Pancreas (tissue), 10 donors: Measurements from ENCODE around the gene TMEM62. TPM values are rescaled to one million over a fixed set of nuclear protein-coding genes. Genes with fewer than 3 reads are reported as not detected.
"Not testable (repeated sequence)": the region's sequence is repeated elsewhere in the genome, so short reads cannot be mapped to it uniquely, and the experiment has no call there.

Experiments used
- ATAC-seq, 4 donors: fragments of 200-7000 bp; cut with Tn5 transposase; one replicate each; pipeline versions ENCODE4 v1.8.0 to v1.9.1; 2020; ENCODE audit warnings: mild to moderate bottlenecking in 4 of 4, moderate library complexity in 4 of 4
- DNase-seq, 6 donors: peaks; one replicate each; pipeline ENCODE4 v3.0.0-alpha.2; 2020
- FAIRE-seq: peaks from 2 replicates; lab custom pipeline; 2012; peaks lifted over from hg19 to GRCh38; lab: Jason Lieb, UNC
- H3K27ac ChIP-seq, 4 donors: fragments of 200-600 bp; sonication (generic); 1 replicate in 3 of 4; 2 replicates in 1 of 4; pipeline versions ENCODE4 v1.5.0 to v1.8.0; 2020
- H3K27me3 ChIP-seq, 4 donors: fragments of 200-600 bp; one replicate each; pipeline ENCODE4 v1.8.0; 2021
- H3K36me3 ChIP-seq, 3 donors: fragments of 200-600 bp; sonication (generic) in 1 of 3; one replicate each; pipeline versions ENCODE4 v1.5.0 to v1.8.0; 2020 to 2021
- H3K4me1 ChIP-seq, 3 donors: fragments of 200-600 bp; one replicate each; pipeline ENCODE4 v1.8.0; 2021
- H3K4me3 ChIP-seq, 4 donors: fragments of 200-600 bp; sonication (generic) in 2 of 4; one replicate each; pipeline versions ENCODE4 v1.5.0 to v1.8.0; 2020 to 2021
- H3K9me3 ChIP-seq, 4 donors: fragments of 200-600 bp; one replicate each; pipeline ENCODE4 v1.8.0; 2021
- WGBS, 2 donors: extraction: QIAGEN DNeasy Blood & Tissue Kit; methylation state at CpG; one replicate each; pipeline ENCODE4 v1.1.7; 2013; 5-methylcytosine and 5-hydroxymethylcytosine counted together
- intact Hi-C, 3 donors: fragments of 100-400 bp; cut with DNase I; formaldehyde crosslinking; loops; one replicate each; pipeline versions ENCODE4 v1.11.1 to v1.14.2; 2022
- polyA plus RNA-seq, 2 donors: library from polyadenylated mRNA; stranded (reverse); fragments of 200-250 nt; gene quantifications; one replicate each; pipeline ENCODE4 v1.2.3, GENCODE V29; 2013
- total RNA-seq, 6 donors: library from RNA; stranded (reverse); fragmentation: NEBNext Ultra II Directional in 4 of 6; extraction: Animal tissue kit (Norgen Biotek cat#: 25700) in 4 of 6; gene quantifications; one replicate each; pipeline versions ENCODE4 v1.2.1 to v1.2.4, GENCODE V29; 2021 to 2023
- TF ChIP-seq, protein P1 (sequence below), 4 donors: fragments of 200-600 bp; sonication (generic) in 3 of 4; IDR thresholded peaks; one replicate each; pipeline versions ENCODE4 v1.5.0 to v1.8.0; 2021; ENCODE audit warnings: antibody characterized with exemption in 4 of 4
- donor health status: healthy with polysubstance abuse.
- donor health status: DM: no; HTN: no; CAD: no; lungs with moderate emphysema.
- donor health status: DM: no; HTN: no; CAD: no.
- donor health status: control.
- donor health status: control.
- donor health status: Bipolar disorder and iron deficiency.
- donor health status: DM: yes; HTN: yes; CAD: no.
- donor health status: DM: no; HTN: no; CAD: no.
- donor health status: DM: no; HTN: no; CAD: no.
- donor health status: DM: yes; HTN: yes; CAD: no.

Gene TMEM62
- total and polyA plus RNA-seq, 8 donors: 8.1 to 16.8 (median 11.5) TPM

DNA sequence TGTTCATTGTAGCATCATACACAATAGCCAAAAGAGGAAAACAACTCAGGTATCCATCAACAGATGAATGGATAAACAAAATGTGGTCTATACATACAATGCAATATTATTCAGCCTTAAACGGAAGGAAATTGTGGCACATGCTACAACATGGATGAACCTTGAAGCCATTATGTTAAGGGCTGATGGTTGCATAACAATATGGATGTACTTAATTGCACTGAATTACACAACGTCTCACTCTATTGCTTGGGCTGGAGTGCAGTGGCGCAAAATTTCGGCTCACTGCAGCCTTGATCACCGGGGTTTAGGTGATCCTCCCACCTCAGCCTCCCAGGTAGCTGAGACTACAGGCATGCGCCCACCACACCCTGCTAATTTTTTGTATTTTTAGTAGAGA is 7.0 kb upstream of the TMEM62 start:
- Histone ChIP-seq H3K36me3 (no peaks in the 10 kb centered on the region), H3K27me3 (no peaks in the 10 kb centered on the region), H3K27ac (peak overlapping the region in 1 of 4 donors; percentile 85), H3K4me3 (no peak overlapping the region), H3K4me1 (peaks cover 9 to 29% (median 14%) of the 10 kb centered on the region in 3 donors), H3K9me3 (no peaks in the 10 kb centered on the region)
- ATAC-seq: no peak
- no peak for DNase-seq
- WGBS, 2 donors: 91 to 92% methylated on average over 6 of the region's 6 CpGs
- TF ChIP-seq, protein P1, sequence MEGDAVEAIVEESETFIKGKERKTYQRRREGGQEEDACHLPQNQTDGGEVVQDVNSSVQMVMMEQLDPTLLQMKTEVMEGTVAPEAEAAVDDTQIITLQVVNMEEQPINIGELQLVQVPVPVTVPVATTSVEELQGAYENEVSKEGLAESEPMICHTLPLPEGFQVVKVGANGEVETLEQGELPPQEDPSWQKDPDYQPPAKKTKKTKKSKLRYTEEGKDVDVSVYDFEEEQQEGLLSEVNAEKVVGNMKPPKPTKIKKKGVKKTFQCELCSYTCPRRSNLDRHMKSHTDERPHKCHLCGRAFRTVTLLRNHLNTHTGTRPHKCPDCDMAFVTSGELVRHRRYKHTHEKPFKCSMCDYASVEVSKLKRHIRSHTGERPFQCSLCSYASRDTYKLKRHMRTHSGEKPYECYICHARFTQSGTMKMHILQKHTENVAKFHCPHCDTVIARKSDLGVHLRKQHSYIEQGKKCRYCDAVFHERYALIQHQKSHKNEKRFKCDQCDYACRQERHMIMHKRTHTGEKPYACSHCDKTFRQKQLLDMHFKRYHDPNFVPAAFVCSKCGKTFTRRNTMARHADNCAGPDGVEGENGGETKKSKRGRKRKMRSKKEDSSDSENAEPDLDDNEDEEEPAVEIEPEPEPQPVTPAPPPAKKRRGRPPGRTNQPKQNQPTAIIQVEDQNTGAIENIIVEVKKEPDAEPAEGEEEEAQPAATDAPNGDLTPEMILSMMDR (IDR thresholded peaks at IDR 0.05): no peak
- no peak for FAIRE-seq
- intact Hi-C loops: no loop called here

- H3K36me3 ChIP-seq: no peaks in the 10 kb centered on the region
- H3K27me3 ChIP-seq: no peaks in the 10 kb centered on the region
- ATAC-seq (peak; percentile 81 to 91 (median 88)), DNase-seq (peak in 2 of 6 donors; percentile 21 to 33), FAIRE-seq (peak; percentile 32)
- intact Hi-C loops: no loop called here
- H3K27ac ChIP-seq: peak overlapping the region; percentile 13 to 85 (median 62)
- WGBS, 2 donors: 13 to 14% methylated on average over 2 of the region's 2 CpGs
- H3K4me1 ChIP-seq: peaks cover 14 to 25% (median 21%) of the 10 kb centered on the region in 3 donors
- TF ChIP-seq, protein P1 (IDR thresholded peaks at IDR 0.05): no peak
- no peaks in the 10 kb centered on the region for H3K9me3 ChIP-seq
- H3K4me3 ChIP-seq: peak overlapping the region in 1 of 4 donors; percentile 12
These were observed 5.6 kb upstream of the TMEM62 start for GRCh38 chr15:43127752-43128151.

DNA sequence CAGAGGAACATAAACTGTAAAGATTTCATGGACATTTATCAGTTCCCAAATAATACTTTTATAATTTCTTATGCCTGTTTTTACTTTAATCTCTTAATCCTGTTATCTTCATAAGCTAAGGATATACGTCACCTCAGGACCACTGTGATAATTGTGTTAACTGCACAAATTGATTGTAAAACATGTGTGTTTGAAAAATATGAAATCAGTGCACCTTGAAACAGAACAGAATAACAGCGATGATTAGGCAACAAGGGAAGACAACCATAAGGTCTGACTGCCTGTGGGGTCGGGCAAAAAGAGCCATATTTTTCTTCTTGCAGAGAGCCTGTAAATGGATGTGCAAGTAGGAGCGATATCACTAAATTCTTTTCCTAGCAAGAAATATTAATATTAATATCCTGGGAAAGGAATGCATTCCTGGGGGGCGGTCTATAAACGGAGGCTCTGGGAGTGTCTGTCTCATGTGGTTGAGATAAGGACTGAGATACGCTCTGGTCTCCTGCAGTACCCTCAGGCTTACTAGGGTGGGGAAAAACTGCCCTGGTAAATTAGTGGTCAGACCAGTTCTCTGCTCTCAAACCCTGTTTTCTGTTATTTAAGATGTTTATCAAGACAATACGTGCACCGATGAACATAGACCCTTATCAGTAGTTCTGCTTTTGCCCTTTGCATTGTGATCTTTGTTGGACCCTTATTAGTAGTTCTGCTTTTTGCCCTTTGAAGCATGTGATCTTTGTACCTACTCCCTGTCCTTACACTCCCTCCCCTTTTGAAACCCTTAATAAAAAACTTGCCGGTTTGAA is 5.0 kb upstream of the TMEM62 start:
- H3K36me3 ChIP-seq, H3K4me3 ChIP-seq, intact Hi-C loops, FAIRE-seq, DNase-seq, ATAC-seq, H3K9me3 ChIP-seq, H3K27me3 ChIP-seq: not testable (repeated sequence)
- WGBS, 2 donors: 48 to 53% methylated on average over 10 of the region's 10 CpGs
- Histone ChIP-seq H3K4me1 (peaks cover 15 to 25% (median 21%) of the 10 kb centered on the region in 3 donors), H3K27ac (peak overlapping the region; percentile 13 to 85 (median 62))

- FAIRE-seq (no peak), ATAC-seq (no peak)
These were observed 4.4 kb upstream of the TMEM62 start for GRCh38 chr15:43128980-43129335.

DNA sequence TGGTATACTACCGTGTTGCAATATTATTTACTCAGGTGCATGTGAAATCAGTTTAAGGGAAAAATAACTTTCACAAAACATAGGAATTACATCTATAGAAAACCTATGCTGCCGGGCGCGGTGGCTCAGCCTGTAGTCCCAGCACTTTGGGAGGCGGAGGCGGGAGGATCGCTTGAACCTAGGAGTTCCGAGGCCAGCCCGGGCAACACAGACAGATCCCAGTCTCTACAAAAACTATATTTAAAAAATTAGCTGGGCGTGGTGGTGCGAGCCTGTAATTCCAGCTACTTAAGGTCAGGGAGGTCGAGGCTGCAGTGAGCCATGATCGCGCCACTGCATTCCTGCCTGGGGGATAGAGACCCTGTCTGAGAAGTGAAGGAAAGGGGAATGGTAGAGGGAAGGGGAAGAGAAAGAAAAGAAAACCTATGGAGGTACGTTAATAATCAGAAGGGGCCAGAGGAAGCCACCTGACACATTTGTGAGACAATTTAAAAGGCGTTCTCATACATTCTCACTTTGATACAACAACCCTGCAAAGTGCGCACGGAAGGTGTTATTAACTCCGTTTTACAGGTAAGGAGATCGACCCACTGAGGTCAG is 456 bp upstream of the TMEM62 start:
- peak; percentile 3 to 14 (median 8) for ATAC-seq
- peaks cover 0 to 10% (median 0%) of the 10 kb centered on the region in 3 donors for H3K36me3 ChIP-seq
- peak overlapping the region; percentile 58 to 85 (median 78) for H3K4me3 ChIP-seq
- TF ChIP-seq, protein P1 (IDR thresholded peaks at IDR 0.05): no peak
- H3K4me1 ChIP-seq: peaks cover 6 to 14% (median 9%) of the 10 kb centered on the region in 3 donors
- peak in 1 of 6 donors; percentile 13 for DNase-seq
- FAIRE-seq: no peak
- H3K27me3 ChIP-seq: no peaks in the 10 kb centered on the region
- intact Hi-C loops: no loop called here
- 6 to 10% methylated on average over 20 of the region's 20 CpGs for WGBS, 2 donors
- H3K9me3 ChIP-seq: no peaks in the 10 kb centered on the region
- H3K27ac ChIP-seq: peak overlapping the region; percentile 74 to 84 (median 80)

More at GRCh38 chr15:43128980-43129335, 4.4 kb upstream of the TMEM62 start:
- intact Hi-C loops: no loop called here
- TF ChIP-seq, protein P1 (IDR thresholded peaks at IDR 0.05): no peak
- H3K4me1 ChIP-seq: peaks cover 15 to 25% (median 21%) of the 10 kb centered on the region in 3 donors
- no peaks in the 10 kb centered on the region for H3K27me3 ChIP-seq
- no peaks in the 10 kb centered on the region for H3K36me3 ChIP-seq
- WGBS, 2 donors: 91 to 93% methylated on average over 4 of the region's 4 CpGs
- no peak overlapping the region for H3K4me3 ChIP-seq
- DNase-seq: no peak
- peak overlapping the region in 1 of 4 donors; percentile 85 for H3K27ac ChIP-seq
- H3K9me3 ChIP-seq: no peaks in the 10 kb centered on the region
